Trophoblast cell (in vitro differentiated cells and primary cell): ENCODE measurements around the gene RNF32.

Experiments
- DNase-seq, 2 donors: peaks; one replicate each; pipeline ENCODE4 v3.0.0-alpha.2; 2016
- H2AFZ ChIP-seq: 2 replicates; pipeline ENCODE4 v1.6.1; 2013; ENCODE audit warnings: low read length, moderate library complexity, mild to moderate bottlenecking; ENCODE audit not compliant: insufficient read depth, poor library complexity
- H2AK5ac ChIP-seq: 2 replicates; pipeline ENCODE4 v1.6.1; 2013; ENCODE audit warnings: mild to moderate bottlenecking, low read length
- H2BK120ac ChIP-seq: 2 replicates; pipeline ENCODE4 v1.6.1; 2013; ENCODE audit warnings: low read length, mild to moderate bottlenecking, moderate library complexity; ENCODE audit not compliant: insufficient read depth, poor library complexity
- H2BK12ac ChIP-seq: 2 replicates; pipeline ENCODE4 v1.6.1; 2013; ENCODE audit warnings: mild to moderate bottlenecking, low read length, moderate library complexity
- H2BK5ac ChIP-seq: 2 replicates; pipeline ENCODE4 v1.6.1; 2013; ENCODE audit warnings: low read length, low read depth, moderate library complexity, mild to moderate bottlenecking; ENCODE audit not compliant: poor library complexity
- H3K14ac ChIP-seq: 2 replicates; pipeline ENCODE4 v1.6.1; 2013; ENCODE audit warnings: mild to moderate bottlenecking, low read length
- H3K18ac ChIP-seq: 2 replicates; pipeline ENCODE4 v1.6.1; 2013; ENCODE audit warnings: mild to moderate bottlenecking, low read length
- H3K23ac ChIP-seq: 2 replicates; pipeline ENCODE4 v1.6.1; 2013; ENCODE audit warnings: low read length
- H3K27ac ChIP-seq: 2 replicates; pipeline ENCODE4 v1.5.1; 2013; ENCODE audit warnings: low read depth, mild to moderate bottlenecking, inconsistent platforms, low read length, moderate library complexity
- H3K27me3 ChIP-seq: 2 replicates; pipeline ENCODE4 v1.6.1; 2013; ENCODE audit warnings: inconsistent platforms, mild to moderate bottlenecking, low read length, moderate library complexity; ENCODE audit not compliant: insufficient read depth
- H3K36me3 ChIP-seq, 2 experiments: 1 replicate in 1 of 2; 2 replicates in 1 of 2; pipeline ENCODE4 v1.6.1; 2013; ENCODE audit warnings: low read length in 2 of 2, mild to moderate bottlenecking in 2 of 2, moderate library complexity in 1 of 2; ENCODE audit not compliant: insufficient read depth in 2 of 2, control insufficient read depth in 1 of 2
- H3K4ac ChIP-seq: 2 replicates; pipeline ENCODE4 v1.6.1; 2013; ENCODE audit warnings: low read depth, mild to moderate bottlenecking, low read length, moderate library complexity
- H3K4me1 ChIP-seq, 2 experiments: 1 replicate in 1 of 2; 2 replicates in 1 of 2; pipeline ENCODE4 v1.6.1; 2013; ENCODE audit warnings: low read length in 2 of 2, mild to moderate bottlenecking in 2 of 2, moderate library complexity in 1 of 2; ENCODE audit not compliant: insufficient read depth in 2 of 2, control insufficient read depth in 1 of 2
- H3K4me2 ChIP-seq: 2 replicates; pipeline ENCODE4 v1.6.1; 2013; ENCODE audit warnings: inconsistent platforms, mild to moderate bottlenecking, low read length, moderate library complexity
- H3K4me3 ChIP-seq: 2 replicates; pipeline ENCODE4 v1.5.1; 2013; ENCODE audit warnings: mild to moderate bottlenecking, low read depth, low read length, inconsistent platforms
- H3K79me1 ChIP-seq: one replicate; pipeline ENCODE4 v1.6.1; 2013; ENCODE audit warnings: low read length
- H3K79me2 ChIP-seq: 2 replicates; pipeline ENCODE4 v1.6.1; 2013; ENCODE audit warnings: low read length, mild to moderate bottlenecking; ENCODE audit not compliant: control insufficient read depth, insufficient read depth, poor library complexity
- H3K9ac ChIP-seq: 2 replicates; pipeline ENCODE4 v1.6.1; 2013; ENCODE audit warnings: mild to moderate bottlenecking, low read length
- H3K9me3 ChIP-seq: 2 replicates; pipeline ENCODE4 v1.6.1; 2013; ENCODE audit warnings: low read depth, mild to moderate bottlenecking, control low read depth, inconsistent platforms, low read length; ENCODE audit not compliant: insufficient read depth
- H4K12ac ChIP-seq: 2 replicates; pipeline ENCODE4 v1.6.1; 2013; ENCODE audit warnings: low read depth, mild to moderate bottlenecking, low read length, moderate library complexity
- H4K8ac ChIP-seq: 2 replicates; pipeline ENCODE4 v1.6.1; 2013; ENCODE audit warnings: low read depth, mild to moderate bottlenecking, low read length, moderate library complexity
- H4K91ac ChIP-seq: one replicate; pipeline ENCODE4 v1.6.1; 2013; ENCODE audit warnings: low read depth, mild to moderate bottlenecking, low read length, moderate library complexity
- WGBS: extraction: QIAGEN DNeasy Blood & Tissue Kit; methylation state at CpG from one replicate; pipeline ENCODE4 v1.1.7; 2013; ENCODE audit warnings: missing lambda C conversion rate; ENCODE audit not compliant: insufficient read length, insufficient coverage; ENCODE audit errors: extremely low coverage; 5-methylcytosine and 5-hydroxymethylcytosine counted together

RNF32 gene

GRCh38 chr7:156661637-156662036, 21.1 kb downstream of the RNF32 start:
- Histone ChIP-seq H3K4me3 (no peak overlapping the region), H4K91ac (no peak overlapping the region), H2AFZ (no peak overlapping the region), H4K12ac (no peak overlapping the region), H3K27me3 (no peaks in the 10 kb centered on the region), H3K4me2 (no peak overlapping the region), H2BK120ac (no peak overlapping the region), H3K18ac (no peak overlapping the region), H4K8ac (no peak overlapping the region), H3K9me3 (no peaks in the 10 kb centered on the region), H2AK5ac (no peak overlapping the region), H3K27ac (no peak overlapping the region), H3K79me1 (no peaks in the 10 kb centered on the region), H3K4me1 (no peaks in the 10 kb centered on the region), H3K9ac (no peak overlapping the region), H3K14ac (no peak overlapping the region), H2BK12ac (no peak overlapping the region), H3K79me2 (no peaks in the 10 kb centered on the region), H2BK5ac (no peak overlapping the region), H3K23ac (no peak overlapping the region), H3K4ac (no peak overlapping the region), H3K36me3 (no peaks in the 10 kb centered on the region)
- WGBS = no CpG with 5 or more reads among the region's 5 CpGs
- no peak for DNase-seq

GRCh38 chr7:156662277-156662676, 21.7 kb downstream of the RNF32 start:
- Histone ChIP-seq H3K79me2 (no peaks in the 10 kb centered on the region), H2BK5ac (no peak overlapping the region), H3K9me3 (no peaks in the 10 kb centered on the region), H2AFZ (no peak overlapping the region), H3K27me3 (no peaks in the 10 kb centered on the region), H3K79me1 (no peaks in the 10 kb centered on the region), H4K91ac (no peak overlapping the region), H2BK120ac (no peak overlapping the region), H4K12ac (no peak overlapping the region), H3K4ac (no peak overlapping the region), H3K23ac (peak overlapping the region; percentile 81), H3K9ac (no peak overlapping the region), H2BK12ac (no peak overlapping the region), H3K4me2 (no peak overlapping the region), H3K4me3 (no peak overlapping the region), H3K27ac (no peak overlapping the region), H3K36me3 (no peaks in the 10 kb centered on the region), H2AK5ac (no peak overlapping the region), H3K4me1 (no peaks in the 10 kb centered on the region), H4K8ac (no peak overlapping the region), H3K14ac (no peak overlapping the region), H3K18ac (no peak overlapping the region)
- WGBS = no CpG with 5 or more reads among the region's 4 CpGs
- no peak for DNase-seq

- Histone ChIP-seq H2AFZ (no peak overlapping the region), H2BK5ac (no peak overlapping the region), H3K4ac (no peak overlapping the region), H4K91ac (no peak overlapping the region), H2BK120ac (no peak overlapping the region), H3K4me1 (no peaks in the 10 kb centered on the region), H3K14ac (no peak overlapping the region), H3K4me3 (no peak overlapping the region), H3K79me2 (no peaks in the 10 kb centered on the region), H3K9ac (no peak overlapping the region), H3K23ac (no peak overlapping the region), H4K8ac (no peak overlapping the region), H3K79me1 (no peaks in the 10 kb centered on the region), H3K9me3 (no peaks in the 10 kb centered on the region), H3K18ac (no peak overlapping the region), H2BK12ac (no peak overlapping the region), H3K27ac (no peak overlapping the region), H3K36me3 (peaks cover 0 to 6% of the 10 kb centered on the region in 2 experiments), H3K4me2 (no peak overlapping the region), H2AK5ac (no peak overlapping the region), H3K27me3 (no peaks in the 10 kb centered on the region), H4K12ac (no peak overlapping the region)
- WGBS = no CpG with 5 or more reads among the region's 4 CpGs
- DNase-seq = no peak
Measured at GRCh38 chr7:156665101-156665500, 24.5 kb downstream of the RNF32 start.

GRCh38 chr7:156666368-156667109, 26.0 kb downstream of the RNF32 start:
- Histone ChIP-seq H4K8ac (no peak overlapping the region), H3K27me3 (no peaks in the 10 kb centered on the region), H4K12ac (no peak overlapping the region), H3K14ac (no peak overlapping the region), H3K79me2 (no peaks in the 10 kb centered on the region), H2BK5ac (no peak overlapping the region), H3K23ac (no peak overlapping the region), H3K4me3 (no peak overlapping the region), H3K27ac (no peak overlapping the region), H3K79me1 (no peaks in the 10 kb centered on the region), H3K4me2 (no peak overlapping the region), H2BK12ac (no peak overlapping the region), H3K36me3 (peaks cover 0 to 6% of the 10 kb centered on the region in 2 experiments), H3K4ac (no peak overlapping the region), H2AFZ (no peak overlapping the region), H2AK5ac (no peak overlapping the region), H3K18ac (no peak overlapping the region), H3K9ac (no peak overlapping the region), H3K4me1 (no peaks in the 10 kb centered on the region), H2BK120ac (no peak overlapping the region), H4K91ac (no peak overlapping the region), H3K9me3 (no peaks in the 10 kb centered on the region)
- no CpG with 5 or more reads among the region's 8 CpGs for WGBS
- DNase-seq = no peak
